IMR-90 (cell line): ENCODE results near the gene ABAT. TPM values are rescaled to one million over a fixed set of nuclear protein-coding genes. Genes with fewer than 3 reads are reported as not detected.

Experiments used
- ATAC-seq: fragments of 200-7000 bp; cut with Tn5 transposase; 2 replicates; pipeline ENCODE4 v1.9.1; 2020; ENCODE audit warnings: low read depth, mild to moderate bottlenecking, moderate library complexity
- BruUV-seq: library from RNA; stranded (reverse); fragments of 400-500 nt; replicated peaks from 2 replicates; lab custom pipeline; 2021; lab: Mats Ljungman, UMichigan
- CTCF ChIA-PET: fragments of 300-600 bp; formaldehyde crosslinking; extraction: SDS; loops from one replicate; lab custom pipeline; 2021; ENCODE audit warnings: antibody characterized with exemption; lab: Yijun Ruan, JAX
- POLR2A ChIA-PET: fragments of 300-600 bp; sonication (Branson Sonifier 250); formaldehyde crosslinking; loops from one replicate; lab custom pipeline; 2022; ENCODE audit warnings: antibody characterized with exemption; ENCODE audit not compliant: unreplicated experiment; lab: Charles Lee
- DNase-seq: peaks from one replicate; pipeline ENCODE4 v3.0.0; 2013
- H2AFZ ChIP-seq: replicated peaks from 2 replicates; pipeline ENCODE3; 2013; ENCODE audit warnings: low read length, mild to moderate bottlenecking; ENCODE audit not compliant: poor library complexity
- H2AK5ac ChIP-seq: 2 replicates; pipeline ENCODE4 v1.6.1; 2013; ENCODE audit warnings: low read depth, low read length, inconsistent platforms
- H2AK9ac ChIP-seq: replicated peaks from 2 replicates; pipeline ENCODE3; 2013; ENCODE audit warnings: mild to moderate bottlenecking, low read depth, low read length, moderate library complexity; ENCODE audit not compliant: poor library complexity
- H2BK120ac ChIP-seq: 2 replicates; pipeline ENCODE4 v1.6.1; 2013; ENCODE audit warnings: low read depth, low read length, inconsistent platforms
- H2BK15ac ChIP-seq: 3 replicates; pipeline ENCODE4 v1.6.1; 2013; ENCODE audit warnings: low read depth, low read length, inconsistent platforms
- H2BK20ac ChIP-seq: 2 replicates; pipeline ENCODE4 v1.6.1; 2013; ENCODE audit warnings: low read depth, mild to moderate bottlenecking, inconsistent platforms, low read length, moderate library complexity
- H2BK5ac ChIP-seq: 2 replicates; pipeline ENCODE4 v1.6.1; 2013; ENCODE audit warnings: mild to moderate bottlenecking, low read depth, low read length, inconsistent platforms; ENCODE audit not compliant: poor library complexity, severe bottlenecking
- H3K14ac ChIP-seq: replicated peaks from 2 replicates; pipeline ENCODE4 v1.6.1; 2013; ENCODE audit warnings: low read depth, low read length, inconsistent platforms
- H3K18ac ChIP-seq: 2 replicates; pipeline ENCODE4 v1.6.1; 2013; ENCODE audit warnings: low read depth, low read length, control low read depth
- H3K23ac ChIP-seq: 2 replicates; pipeline ENCODE4 v1.6.1; 2013; ENCODE audit warnings: low read depth, low read length, inconsistent platforms
- H3K27ac ChIP-seq: 2 replicates; pipeline ENCODE4 v1.5.1; 2013; ENCODE audit warnings: mild to moderate bottlenecking, control low read depth, low read length; ENCODE audit not compliant: insufficient read depth
- H3K27me3 ChIP-seq: 2 replicates; pipeline ENCODE4 v1.6.1; 2013; ENCODE audit warnings: low read length; ENCODE audit not compliant: control insufficient read depth, insufficient read depth
- H3K36me3 ChIP-seq: 2 replicates; pipeline ENCODE4 v1.6.1; 2013; ENCODE audit warnings: low read length, mixed read lengths; ENCODE audit not compliant: control insufficient read depth, insufficient read depth
- H3K4ac ChIP-seq: 2 replicates; pipeline ENCODE4 v1.6.1; 2013; ENCODE audit warnings: low read depth, low read length, inconsistent platforms
- H3K4me1 ChIP-seq: 2 replicates; pipeline ENCODE4 v1.6.1; 2013; ENCODE audit warnings: low read length, mixed read lengths; ENCODE audit not compliant: control insufficient read depth, insufficient read depth
- H3K4me2 ChIP-seq: 2 replicates; pipeline ENCODE4 v1.6.1; 2013; ENCODE audit warnings: low read depth, mild to moderate bottlenecking, control low read depth, low read length, moderate library complexity
- H3K4me3 ChIP-seq: 2 replicates; pipeline ENCODE4 v1.5.1; 2013; ENCODE audit warnings: low read depth, mild to moderate bottlenecking, control low read depth, low read length, moderate library complexity; ENCODE audit not compliant: insufficient read depth
- H3K56ac ChIP-seq: 2 replicates; pipeline ENCODE4 v1.6.1; 2013; ENCODE audit warnings: low read length, inconsistent platforms; ENCODE audit not compliant: insufficient read depth; ENCODE audit errors: extremely low read depth
- H3K79me1 ChIP-seq, 2 experiments: 2 replicates each; pipeline ENCODE4 v1.6.1; 2013; ENCODE audit warnings: low read length in 2 of 2, inconsistent platforms in 1 of 2, low read depth in 1 of 2
- H3K9ac ChIP-seq: 2 replicates; pipeline ENCODE4 v1.6.1; 2013; ENCODE audit warnings: low read depth, low read length, control low read depth
- H3K9me1 ChIP-seq: 2 replicates; pipeline ENCODE4 v1.6.1; 2013; ENCODE audit warnings: low read length, inconsistent platforms; ENCODE audit not compliant: insufficient read depth
- H3K9me3 ChIP-seq: 2 replicates; pipeline ENCODE4 v1.6.1; 2013; ENCODE audit warnings: low read length; ENCODE audit not compliant: control insufficient read depth, insufficient read depth
- H4K20me1 ChIP-seq: 2 replicates; pipeline ENCODE4 v1.6.1; 2013; ENCODE audit warnings: low read length, inconsistent platforms; ENCODE audit not compliant: insufficient read depth
- H4K5ac ChIP-seq: 2 replicates; pipeline ENCODE4 v1.6.1; 2013; ENCODE audit warnings: mild to moderate bottlenecking, low read depth, low read length, control low read depth
- H4K8ac ChIP-seq, 2 experiments: 2 replicates each; pipeline ENCODE4 v1.6.1; 2013; ENCODE audit warnings: low read depth in 2 of 2, low read length in 2 of 2, control low read depth in 1 of 2, inconsistent platforms in 1 of 2
- H4K91ac ChIP-seq: 2 replicates; pipeline ENCODE4 v1.6.1; 2013; ENCODE audit warnings: low read depth, low read length, inconsistent platforms; ENCODE audit not compliant: insufficient read depth
- BHLHE40 ChIP-seq: fragments of 150-350 bp; IDR thresholded peaks from 2 replicates; pipeline ENCODE4 v1.6.1; 2016; ENCODE audit warnings: mild to moderate bottlenecking, low read depth, low read length
- CEBPB ChIP-seq: IDR thresholded peaks from 2 replicates; pipeline ENCODE4 v1.6.1; 2012; ENCODE audit warnings: low read depth, low read length, improper control_type of control experiment
- CHD1 ChIP-seq: IDR thresholded peaks from 2 replicates; pipeline ENCODE4 v1.6.1; 2012; ENCODE audit warnings: low read depth, low read length, improper control_type of control experiment
- ELK1 ChIP-seq: fragments of 150-350 bp; IDR thresholded peaks from 2 replicates; pipeline ENCODE4 v1.6.1; 2016; ENCODE audit warnings: low read depth, mild to moderate bottlenecking, low read length, moderate library complexity, borderline replicate concordance
- FOS ChIP-seq: fragments of 150-350 bp; IDR thresholded peaks from 2 replicates; pipeline ENCODE4 v1.6.1; 2016; ENCODE audit warnings: low read depth, low read length
- MAFK ChIP-seq: IDR thresholded peaks from 2 replicates; pipeline ENCODE4 v1.6.1; 2012; ENCODE audit warnings: low read depth, low read length, improper control_type of control experiment
- MAZ ChIP-seq: IDR thresholded peaks from 2 replicates; pipeline ENCODE4 v1.6.1; 2012; ENCODE audit warnings: low read depth, mild to moderate bottlenecking, low read length, improper control_type of control experiment, moderate library complexity, borderline replicate concordance
- MXI1 ChIP-seq: IDR thresholded peaks from 2 replicates; pipeline ENCODE4 v1.6.1; 2012; ENCODE audit warnings: low read depth, mild to moderate bottlenecking, low read length, moderate library complexity, borderline replicate concordance
- NFE2L2 ChIP-seq: fragments of 150-350 bp; IDR thresholded peaks from 2 replicates; pipeline ENCODE4 v1.6.1; 2016; ENCODE audit warnings: low read depth, mild to moderate bottlenecking, low read length
- POLR2A ChIP-seq: IDR thresholded peaks from 2 replicates; pipeline ENCODE4 v1.6.1; 2012; ENCODE audit warnings: mild to moderate bottlenecking, low read depth, low read length
- RAD21 ChIP-seq: IDR thresholded peaks from 2 replicates; pipeline ENCODE4 v1.6.1; 2012; ENCODE audit warnings: low read length, improper control_type of control experiment
- RCOR1 ChIP-seq: IDR thresholded peaks from 2 replicates; pipeline ENCODE4 v1.6.1; 2012; ENCODE audit warnings: mild to moderate bottlenecking, low read length, improper control_type of control experiment; ENCODE audit not compliant: insufficient replicate concordance
- RFX5 ChIP-seq: IDR thresholded peaks from 2 replicates; pipeline ENCODE4 v1.8.0; 2012; ENCODE audit warnings: low read depth, mild to moderate bottlenecking, low read length, moderate library complexity
- SMC3 ChIP-seq: fragments of 150-350 bp; IDR thresholded peaks from 2 replicates; pipeline ENCODE4 v1.6.1; 2016; ENCODE audit warnings: low read depth, mild to moderate bottlenecking, antibody characterized with exemption, low read length, moderate library complexity
- USF2 ChIP-seq: fragments of 150-350 bp; IDR thresholded peaks from 2 replicates; pipeline ENCODE4 v1.6.1; 2017; ENCODE audit warnings: mild to moderate bottlenecking, antibody characterized with exemption, low read length, low read depth
- WGBS, 2 experiments: methylation state at CpG; one replicate each; pipeline versions ENCODE4 v1.1.5 to v1.1.7; 2013; ENCODE audit warnings: missing lambda C conversion rate in 2 of 2; ENCODE audit not compliant: insufficient read length in 1 of 2; ENCODE audit errors: extremely low coverage in 2 of 2; 5-methylcytosine and 5-hydroxymethylcytosine counted together
- dilution Hi-C: fragments of 300-500 bp; cut with HindIII; formaldehyde crosslinking; loops from one replicate; pipeline ENCODE4 v1.14.3; 2018; ENCODE audit warnings: low sequenced_read_pairs; ENCODE audit not compliant: unreplicated experiment
- in situ Hi-C: fragments of 300-500 bp; cut with MboI; formaldehyde crosslinking; loops from 3 replicates; pipeline ENCODE4 v1.14.3; 2019; ENCODE audit warnings: low sequenced_read_pairs, inconsistent platforms, mixed read lengths
- intact Hi-C: fragments of 100-400 bp; cut with micrococcal nuclease; formaldehyde crosslinking; loops from 2 replicates; pipeline ENCODE4 v1.10.0; 2022
- polyA plus RNA-seq, 3 experiments: library from polyadenylated mRNA; depleted of rRNA; stranded (reverse); fragments of >200 nt; gene quantifications; 2 replicates each; pipeline ENCODE4 v1.2.3, GENCODE V29; 2012; ENCODE audit warnings: low replicate concordance in 1 of 3
- total RNA-seq: library from RNA; depleted of rRNA; stranded (reverse); fragments of >200 nt; gene quantifications from 2 replicates; pipeline ENCODE4 v1.2.3, GENCODE V29; 2012

The ABAT gene
- total and polyA plus RNA-seq, 2 of the 4 experiments (the other 2 are of a cell fraction) = 4.5 to 6.9 TPM

GRCh38 chr16:8718851-8719680 is 44.6 kb downstream of the ABAT start:
- ATAC-seq (no peak), DNase-seq (no peak)
- BruUV-seq = no TSS peak
- H2BK120ac ChIP-seq = no peak overlapping the region
- WGBS, 2 experiments = 58% methylated on average over 14 of the region's 19 CpGs; no CpG with 5 or more reads in 1 of the 2 experiments
- intact Hi-C loops = no loop called here
- no peak overlapping the region for H3K4ac ChIP-seq
- no peaks in the 10 kb centered on the region for H3K79me1 ChIP-seq
- ChIA-PET CTCF (no interaction called here), POLR2A (no interaction called here)
- no peak overlapping the region for H3K27ac ChIP-seq
- no peak overlapping the region for H2AK9ac ChIP-seq
- no peak overlapping the region for H2AK5ac ChIP-seq
- peaks cover 5% of the 10 kb centered on the region; the same call in 1 of the 2 replicates for H3K9me3 ChIP-seq
- H2AFZ ChIP-seq = no peak overlapping the region
- peaks cover 8% of the 10 kb centered on the region for H3K27me3 ChIP-seq
- H4K20me1 ChIP-seq = no peaks in the 10 kb centered on the region
- H4K91ac ChIP-seq = no peak overlapping the region
- H3K56ac ChIP-seq = no peak overlapping the region
- no peak overlapping the region for H4K5ac ChIP-seq
- no peak overlapping the region for H2BK15ac ChIP-seq
- H3K4me1 ChIP-seq = no peaks in the 10 kb centered on the region
- H3K23ac ChIP-seq = no peak overlapping the region
- in situ Hi-C loops = no loop called here
- H2BK20ac ChIP-seq = no peak overlapping the region
- no peaks in the 10 kb centered on the region for H3K9me1 ChIP-seq
- no peak overlapping the region for H3K18ac ChIP-seq
- H3K4me2 ChIP-seq = no peak overlapping the region
- H3K36me3 ChIP-seq = no peaks in the 10 kb centered on the region
- no peak overlapping the region for H4K8ac ChIP-seq
- H3K9ac ChIP-seq = no peak overlapping the region
- H3K4me3 ChIP-seq = no peak overlapping the region
- no peak overlapping the region for H3K14ac ChIP-seq
- dilution Hi-C loops = no loop called here
- H2BK5ac ChIP-seq = no peak overlapping the region
- TF ChIP-seq RCOR1 (no peak), MAFK (no peak), MAZ (no peak), RFX5 (no peak), ELK1 (no peak), CEBPB (no peak), MXI1 (no peak), SMC3 (no peak), USF2 (no peak), BHLHE40 (no peak), POLR2A (no peak), CHD1 (no peak), FOS (no peak), RAD21 (no peak), NFE2L2 (no peak)
